ENCODE data around the gene TSG101.

GRCh38 chr11:18495703-18496102 is 31.0 kb downstream of the TSG101 start:
- TF ChIP-seq, protein P1, sequence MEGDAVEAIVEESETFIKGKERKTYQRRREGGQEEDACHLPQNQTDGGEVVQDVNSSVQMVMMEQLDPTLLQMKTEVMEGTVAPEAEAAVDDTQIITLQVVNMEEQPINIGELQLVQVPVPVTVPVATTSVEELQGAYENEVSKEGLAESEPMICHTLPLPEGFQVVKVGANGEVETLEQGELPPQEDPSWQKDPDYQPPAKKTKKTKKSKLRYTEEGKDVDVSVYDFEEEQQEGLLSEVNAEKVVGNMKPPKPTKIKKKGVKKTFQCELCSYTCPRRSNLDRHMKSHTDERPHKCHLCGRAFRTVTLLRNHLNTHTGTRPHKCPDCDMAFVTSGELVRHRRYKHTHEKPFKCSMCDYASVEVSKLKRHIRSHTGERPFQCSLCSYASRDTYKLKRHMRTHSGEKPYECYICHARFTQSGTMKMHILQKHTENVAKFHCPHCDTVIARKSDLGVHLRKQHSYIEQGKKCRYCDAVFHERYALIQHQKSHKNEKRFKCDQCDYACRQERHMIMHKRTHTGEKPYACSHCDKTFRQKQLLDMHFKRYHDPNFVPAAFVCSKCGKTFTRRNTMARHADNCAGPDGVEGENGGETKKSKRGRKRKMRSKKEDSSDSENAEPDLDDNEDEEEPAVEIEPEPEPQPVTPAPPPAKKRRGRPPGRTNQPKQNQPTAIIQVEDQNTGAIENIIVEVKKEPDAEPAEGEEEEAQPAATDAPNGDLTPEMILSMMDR (IDR thresholded peaks at IDR 0.05 in 2 of 3, conservative IDR thresholded peaks at IDR 0.05 in 1 of 3; ENCODE audit: control insufficient read depth in 2 of 3, extremely low read depth in 1 of 3, insufficient read depth in 1 of 3, low read depth in 3 of 3, low read length in 3 of 3) = no peak
- TF ChIP-seq, protein P2, sequence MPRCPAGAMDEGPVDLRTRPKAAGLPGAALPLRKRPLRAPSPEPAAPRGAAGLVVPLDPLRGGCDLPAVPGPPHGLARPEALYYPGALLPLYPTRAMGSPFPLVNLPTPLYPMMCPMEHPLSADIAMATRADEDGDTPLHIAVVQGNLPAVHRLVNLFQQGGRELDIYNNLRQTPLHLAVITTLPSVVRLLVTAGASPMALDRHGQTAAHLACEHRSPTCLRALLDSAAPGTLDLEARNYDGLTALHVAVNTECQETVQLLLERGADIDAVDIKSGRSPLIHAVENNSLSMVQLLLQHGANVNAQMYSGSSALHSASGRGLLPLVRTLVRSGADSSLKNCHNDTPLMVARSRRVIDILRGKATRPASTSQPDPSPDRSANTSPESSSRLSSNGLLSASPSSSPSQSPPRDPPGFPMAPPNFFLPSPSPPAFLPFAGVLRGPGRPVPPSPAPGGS (IDR thresholded peaks at IDR 0.05; ENCODE audit: borderline replicate concordance, insufficient read depth, low read depth, low read length, poor library complexity, severe bottlenecking) = no peak
- TF ChIP-seq HDGF (IDR thresholded peaks at IDR 0.05) (no peak), CHD2 (IDR thresholded peaks at IDR 0.05; ENCODE audit: borderline replicate concordance, low read depth, low read length) (no peak)

Data from GM12878 (cell line).